ENCODE measurements around the gene DCAF12.

The DCAF12 gene

DNA sequence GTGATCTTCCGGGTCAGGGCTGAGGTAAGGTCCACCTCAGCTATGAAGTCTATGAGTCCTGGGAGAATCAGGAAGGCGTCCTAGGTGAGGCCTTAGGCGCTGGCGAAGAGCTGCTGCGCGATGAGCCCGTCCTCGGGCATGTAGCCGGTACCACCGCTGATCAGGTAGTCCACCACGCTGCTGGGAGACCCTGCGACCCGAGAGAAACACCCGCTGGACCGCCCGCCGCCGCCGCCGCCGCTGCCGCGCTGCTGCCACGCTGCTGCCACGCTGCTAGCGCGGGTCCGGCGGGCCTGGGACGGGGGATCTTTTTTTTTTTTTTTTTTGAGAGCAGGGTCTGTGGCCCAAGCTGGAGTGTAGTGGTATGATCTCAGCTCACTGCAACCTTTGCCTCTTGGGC is 8.0 kb upstream of the DCAF12 start:
- no peak overlapping the region for H3K4me3 ChIP-seq (ENCODE audit: low read depth, low read length)
- H3K4me1 ChIP-seq (ENCODE audit: control insufficient read depth, insufficient read depth, low read length): no peaks in the 10 kb centered on the region
- TF ChIP-seq ZNF146 (tag by site-specific recombination; IDR thresholded peaks at IDR 0.05) (no peak), KLF17 (tag by site-specific recombination; IDR thresholded peaks at IDR 0.05) (no peak), ZNF114 (tag by site-specific recombination; IDR thresholded peaks at IDR 0.05) (no peak), ZNF302 (tag by site-specific recombination; IDR thresholded peaks at IDR 0.05; ENCODE audit: low read depth) (no peak), ZNF19 (tag by site-specific recombination; IDR thresholded peaks at IDR 0.05; ENCODE audit: low read depth) (no peak), GLI4 (tag by site-specific recombination; IDR thresholded peaks at IDR 0.05) (no peak)
- ChIA-PET POLR2A (no interaction called here), CTCF (interaction anchor here (0.7 to 1.5 kb wide), 3 partner anchors 11 to 44 kb away, joined by 3 to 4 read pairs (median 4); no protein-coding TSS in a partner anchor)
- H3K9me3 ChIP-seq (ENCODE audit: control insufficient read depth, insufficient read depth, low read depth, low read length): no peaks in the 10 kb centered on the region
- no peaks in the 10 kb centered on the region for H3K36me3 ChIP-seq (ENCODE audit: control insufficient read depth in 2 of 2, insufficient read depth in 1 of 2, low read length in 2 of 2)
- no peak overlapping the region for H3K27ac ChIP-seq (ENCODE audit: extremely low read depth, low read depth, low read length)

- Histone ChIP-seq H3K4me1 (ENCODE audit: control insufficient read depth, insufficient read depth, low read length) (no peaks in the 10 kb centered on the region), H3K9me3 (ENCODE audit: control insufficient read depth, insufficient read depth, low read depth, low read length) (no peaks in the 10 kb centered on the region), H3K27ac (ENCODE audit: extremely low read depth, low read depth, low read length) (no peak overlapping the region), H3K36me3 (ENCODE audit: control insufficient read depth in 2 of 2, insufficient read depth in 1 of 2, low read length in 2 of 2) (no peaks in the 10 kb centered on the region), H3K4me3 (ENCODE audit: low read depth, low read length) (no peak overlapping the region)
- CTCF ChIA-PET: interaction anchor here (0.5 to 1.5 kb wide), 5 partner anchors 12 to 36 kb away, joined by 3 to 4 read pairs (median 3); no protein-coding TSS in a partner anchor
- TF ChIP-seq ZNF311 (tag by site-specific recombination; IDR thresholded peaks at IDR 0.05; ENCODE audit: borderline replicate concordance) (no peak), ZFP69B (tag by site-specific recombination; IDR thresholded peaks at IDR 0.05) (no peak), ZNF529 (tag by site-specific recombination; IDR thresholded peaks at IDR 0.05; ENCODE audit: insufficient replicate concordance) (no peak), ZNF785 (tag by site-specific recombination; IDR thresholded peaks at IDR 0.05) (no peak)
- POLR2A ChIA-PET: interaction anchor here (0.6 kb wide), 1 partner anchor 85 kb away, joined by 4 read pairs; no protein-coding TSS in a partner anchor
These were observed 7.0 kb upstream of the DCAF12 start for GRCh38 chr9:34133436-34133949.

DNA sequence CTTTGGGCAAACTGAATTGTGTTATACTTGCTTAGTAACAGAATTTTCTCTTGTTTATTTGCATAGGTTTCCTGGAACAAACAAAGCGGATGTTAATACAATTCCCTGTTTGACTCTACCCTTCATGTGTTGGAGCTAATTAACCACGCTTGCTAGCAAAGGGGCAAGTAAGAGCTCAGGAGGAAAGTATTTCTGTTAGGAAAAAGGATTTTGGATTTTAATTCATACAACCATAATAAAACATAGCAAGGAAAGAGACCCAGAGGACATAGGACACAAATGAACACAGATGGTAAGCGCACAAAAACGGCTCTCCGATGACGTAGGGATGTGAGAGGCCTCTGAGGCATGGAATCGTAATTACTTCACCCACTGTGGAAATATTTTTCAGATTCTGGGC is 5.1 kb upstream of the DCAF12 start:
- CTCF ChIA-PET: interaction anchor here (0.6 to 1.1 kb wide), 3 partner anchors 8 to 58 kb away, joined by 3 to 4 read pairs (median 4); no protein-coding TSS in a partner anchor
- TF ChIP-seq ZFP69B (tag by site-specific recombination; IDR thresholded peaks at IDR 0.05) (no peak), ZNF600 (tag by site-specific recombination; IDR thresholded peaks at IDR 0.05) (no peak), ZNF184 (tag by site-specific recombination; IDR thresholded peaks at IDR 0.05) (no peak), ZNF518A (tag by site-specific recombination; conservative IDR thresholded peaks at IDR 0.05; ENCODE audit: low read depth) (no peak), ZNF23 (tag by site-specific recombination; IDR thresholded peaks at IDR 0.05; ENCODE audit: borderline replicate concordance) (no peak), ZNF626 (tag by site-specific recombination; IDR thresholded peaks at IDR 0.05) (no peak), ZNF548 (tag by site-specific recombination; IDR thresholded peaks at IDR 0.05) (no peak)
- TF ChIP-seq, protein P1, sequence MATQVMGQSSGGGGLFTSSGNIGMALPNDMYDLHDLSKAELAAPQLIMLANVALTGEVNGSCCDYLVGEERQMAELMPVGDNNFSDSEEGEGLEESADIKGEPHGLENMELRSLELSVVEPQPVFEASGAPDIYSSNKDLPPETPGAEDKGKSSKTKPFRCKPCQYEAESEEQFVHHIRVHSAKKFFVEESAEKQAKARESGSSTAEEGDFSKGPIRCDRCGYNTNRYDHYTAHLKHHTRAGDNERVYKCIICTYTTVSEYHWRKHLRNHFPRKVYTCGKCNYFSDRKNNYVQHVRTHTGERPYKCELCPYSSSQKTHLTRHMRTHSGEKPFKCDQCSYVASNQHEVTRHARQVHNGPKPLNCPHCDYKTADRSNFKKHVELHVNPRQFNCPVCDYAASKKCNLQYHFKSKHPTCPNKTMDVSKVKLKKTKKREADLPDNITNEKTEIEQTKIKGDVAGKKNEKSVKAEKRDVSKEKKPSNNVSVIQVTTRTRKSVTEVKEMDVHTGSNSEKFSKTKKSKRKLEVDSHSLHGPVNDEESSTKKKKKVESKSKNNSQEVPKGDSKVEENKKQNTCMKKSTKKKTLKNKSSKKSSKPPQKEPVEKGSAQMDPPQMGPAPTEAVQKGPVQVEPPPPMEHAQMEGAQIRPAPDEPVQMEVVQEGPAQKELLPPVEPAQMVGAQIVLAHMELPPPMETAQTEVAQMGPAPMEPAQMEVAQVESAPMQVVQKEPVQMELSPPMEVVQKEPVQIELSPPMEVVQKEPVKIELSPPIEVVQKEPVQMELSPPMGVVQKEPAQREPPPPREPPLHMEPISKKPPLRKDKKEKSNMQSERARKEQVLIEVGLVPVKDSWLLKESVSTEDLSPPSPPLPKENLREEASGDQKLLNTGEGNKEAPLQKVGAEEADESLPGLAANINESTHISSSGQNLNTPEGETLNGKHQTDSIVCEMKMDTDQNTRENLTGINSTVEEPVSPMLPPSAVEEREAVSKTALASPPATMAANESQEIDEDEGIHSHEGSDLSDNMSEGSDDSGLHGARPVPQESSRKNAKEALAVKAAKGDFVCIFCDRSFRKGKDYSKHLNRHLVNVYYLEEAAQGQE (tag by site-specific recombination; IDR thresholded peaks at IDR 0.05): no peak
- TF ChIP-seq, protein P2, sequence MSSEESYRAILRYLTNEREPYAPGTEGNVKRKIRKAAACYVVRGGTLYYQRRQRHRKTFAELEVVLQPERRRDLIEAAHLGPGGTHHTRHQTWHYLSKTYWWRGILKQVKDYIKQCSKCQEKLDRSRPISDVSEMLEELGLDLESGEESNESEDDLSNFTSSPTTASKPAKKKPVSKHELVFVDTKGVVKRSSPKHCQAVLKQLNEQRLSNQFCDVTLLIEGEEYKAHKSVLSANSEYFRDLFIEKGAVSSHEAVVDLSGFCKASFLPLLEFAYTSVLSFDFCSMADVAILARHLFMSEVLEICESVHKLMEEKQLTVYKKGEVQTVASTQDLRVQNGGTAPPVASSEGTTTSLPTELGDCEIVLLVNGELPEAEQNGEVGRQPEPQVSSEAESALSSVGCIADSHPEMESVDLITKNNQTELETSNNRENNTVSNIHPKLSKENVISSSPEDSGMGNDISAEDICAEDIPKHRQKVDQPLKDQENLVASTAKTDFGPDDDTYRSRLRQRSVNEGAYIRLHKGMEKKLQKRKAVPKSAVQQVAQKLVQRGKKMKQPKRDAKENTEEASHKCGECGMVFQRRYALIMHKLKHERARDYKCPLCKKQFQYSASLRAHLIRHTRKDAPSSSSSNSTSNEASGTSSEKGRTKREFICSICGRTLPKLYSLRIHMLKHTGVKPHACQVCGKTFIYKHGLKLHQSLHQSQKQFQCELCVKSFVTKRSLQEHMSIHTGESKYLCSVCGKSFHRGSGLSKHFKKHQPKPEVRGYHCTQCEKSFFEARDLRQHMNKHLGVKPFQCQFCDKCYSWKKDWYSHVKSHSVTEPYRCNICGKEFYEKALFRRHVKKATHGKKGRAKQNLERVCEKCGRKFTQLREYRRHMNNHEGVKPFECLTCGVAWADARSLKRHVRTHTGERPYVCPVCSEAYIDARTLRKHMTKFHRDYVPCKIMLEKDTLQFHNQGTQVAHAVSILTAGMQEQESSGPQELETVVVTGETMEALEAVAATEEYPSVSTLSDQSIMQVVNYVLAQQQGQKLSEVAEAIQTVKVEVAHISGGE (tag by site-specific recombination; conservative IDR thresholded peaks at IDR 0.05; ENCODE audit: low read depth): no peak

More for the DNA sequence above, 5.1 kb upstream of the DCAF12 start:
- Histone ChIP-seq H3K27ac (ENCODE audit: extremely low read depth, low read depth, low read length) (no peak overlapping the region), H3K4me3 (ENCODE audit: low read depth, low read length) (no peak overlapping the region), H3K36me3 (ENCODE audit: control insufficient read depth in 2 of 2, insufficient read depth in 1 of 2, low read length in 2 of 2) (no peaks in the 10 kb centered on the region), H3K4me1 (ENCODE audit: control insufficient read depth, insufficient read depth, low read length) (no peaks in the 10 kb centered on the region), H3K9me3 (ENCODE audit: control insufficient read depth, insufficient read depth, low read depth, low read length) (no peaks in the 10 kb centered on the region)
- POLR2A ChIA-PET: no interaction called here
